Activated naive CD8-positive, alpha-beta T cell treated with anti-CD3 and anti-CD28 coated beads, Interleukin-2, amount 10 ng/mL, durations not matched to agents 7 days and 5 days (primary cell): Measurements from ENCODE around the gene GPR108. TPM values are rescaled to one million over a fixed set of nuclear protein-coding genes. Genes with fewer than 3 reads are reported as not detected.
A peak's percentile ranks its signal among the peaks of the same experiment; 100 is the strongest.
"Not testable (repeated sequence)": the region's sequence is repeated elsewhere in the genome, so short reads cannot be mapped to it uniquely, and the experiment has no call there.

Experiments
- ATAC-seq: fragments of 150-1000 bp; cut with Tn5 transposase; one replicate; pipeline ENCODE4 v1.10.0; 2021; ENCODE audit warnings: low read depth, moderate library complexity
- POLR2A ChIA-PET: fragments of 350-600 bp; sonication (Branson Sonifier 250); formaldehyde crosslinking; loops from one replicate; lab custom pipeline; 2021; ENCODE audit warnings: antibody characterized with exemption; lab: Charles Lee
- DNase-seq: peaks from one replicate; pipeline ENCODE4 v3.0.0; 2021
- H3K27ac Mint-ChIP-seq: one replicate; pipeline ENCODE4 v1.8.0; 2022; ENCODE audit warnings: mild to moderate bottlenecking, mixed read lengths
- H3K27me3 Mint-ChIP-seq: one replicate; pipeline ENCODE4 v1.8.0; 2022; ENCODE audit warnings: mild to moderate bottlenecking, moderate library complexity, mixed read lengths
- H3K36me3 Mint-ChIP-seq: one replicate; pipeline ENCODE4 v1.8.0; 2021; ENCODE audit warnings: mild to moderate bottlenecking, mixed read lengths
- H3K4me1 Mint-ChIP-seq: one replicate; pipeline ENCODE4 v1.8.0; 2021; ENCODE audit warnings: mixed read lengths
- H3K4me3 Mint-ChIP-seq: one replicate; pipeline ENCODE4 v1.8.0; 2022; ENCODE audit warnings: mild to moderate bottlenecking, moderate library complexity, mixed read lengths
- H3K9me3 Mint-ChIP-seq: one replicate; pipeline ENCODE4 v1.8.0; 2021; ENCODE audit warnings: mixed read lengths
- total RNA-seq, 2 experiments: library from RNA; stranded (reverse); gene quantifications; one replicate each; pipeline ENCODE4 v1.2.3, GENCODE V29; 2021

Gene GPR108
- total RNA-seq, 2 experiments from 2014 or later, result 82.8 to 91.7 TPM

GRCh38 chr19:6753178-6754031 is 16.0 kb upstream of the GPR108 start:
- H3K36me3 Mint-ChIP-seq, result peaks cover 21% of the 10 kb centered on the region
- H3K4me3 Mint-ChIP-seq, result peak overlapping the region; percentile 79
- H3K9me3 Mint-ChIP-seq, result no peaks in the 10 kb centered on the region
- POLR2A ChIA-PET, result interaction anchor here (1.2 kb wide), 1 partner anchor 9 kb away, joined by 3 read pairs; no protein-coding TSS in a partner anchor
- no peaks in the 10 kb centered on the region for H3K27me3 Mint-ChIP-seq
- peaks cover 15% of the 10 kb centered on the region for H3K4me1 Mint-ChIP-seq
- peak; percentile 81 for DNase-seq
- peak overlapping the region; percentile 82 for H3K27ac Mint-ChIP-seq
- peak; percentile 89 for ATAC-seq

- ATAC-seq (no peak), DNase-seq (no peak)
- H3K36me3 Mint-ChIP-seq, result peaks cover 24% of the 10 kb centered on the region
- peak overlapping the region; percentile 79 for H3K4me3 Mint-ChIP-seq
- H3K9me3 Mint-ChIP-seq, result no peaks in the 10 kb centered on the region
- H3K27me3 Mint-ChIP-seq, result no peaks in the 10 kb centered on the region
- POLR2A ChIA-PET, result interaction anchor here (0.7 kb wide), 1 partner anchor 811 kb away, joined by 4 read pairs; no protein-coding TSS in a partner anchor
- peak overlapping the region; percentile 82 for H3K27ac Mint-ChIP-seq
- H3K4me1 Mint-ChIP-seq, result peaks cover 14% of the 10 kb centered on the region
These were observed 15.1 kb upstream of the GPR108 start for GRCh38 chr19:6752256-6753177.

DNA sequence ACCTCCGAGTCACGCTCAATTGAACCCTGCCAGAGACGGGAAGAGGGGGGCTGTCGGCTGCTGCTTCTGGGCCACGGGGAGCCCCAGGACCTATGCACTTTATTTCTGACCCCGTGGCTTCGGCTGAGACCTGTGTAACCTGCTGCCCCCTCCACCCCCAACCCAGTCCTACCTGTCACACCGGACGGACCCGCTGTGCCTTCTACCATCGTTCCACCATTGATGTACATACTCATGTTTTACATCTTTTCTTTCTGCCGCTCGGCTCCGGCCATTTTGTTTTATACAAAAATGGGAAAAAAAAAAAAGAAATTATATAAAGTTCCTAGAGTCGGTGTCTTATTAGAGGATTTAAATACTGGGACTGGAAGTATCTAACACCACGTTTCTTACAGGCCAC is 13.8 kb upstream of the GPR108 start:
- no peak overlapping the region for H3K4me3 Mint-ChIP-seq
- ATAC-seq (no peak), DNase-seq (no peak)
- no peaks in the 10 kb centered on the region for H3K27me3 Mint-ChIP-seq
- POLR2A ChIA-PET, result no interaction called here
- H3K27ac Mint-ChIP-seq, result no peak overlapping the region
- no peaks in the 10 kb centered on the region for H3K9me3 Mint-ChIP-seq
- peaks cover 29% of the 10 kb centered on the region for H3K36me3 Mint-ChIP-seq
- peaks cover 10% of the 10 kb centered on the region for H3K4me1 Mint-ChIP-seq

DNA sequence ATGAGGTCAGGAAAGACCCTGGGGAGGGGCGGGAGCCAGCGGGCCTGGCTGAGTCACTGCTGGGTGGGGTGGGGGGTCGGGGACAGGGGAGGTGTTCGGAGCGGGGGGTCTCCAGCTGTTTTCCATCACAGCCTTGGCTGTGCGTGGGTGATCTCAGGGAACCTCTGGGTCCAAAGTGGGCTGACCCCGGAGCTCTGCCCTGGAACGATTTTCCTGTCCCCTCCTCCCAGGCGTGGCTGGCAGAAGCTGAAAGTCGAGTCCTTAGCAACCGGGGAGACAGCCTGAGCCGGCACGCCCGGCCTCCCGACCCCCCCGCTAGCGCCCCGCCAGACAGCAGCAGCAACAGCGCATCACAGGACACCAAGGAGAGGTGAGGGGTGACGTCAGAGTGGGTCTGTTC is 12.7 kb upstream of the GPR108 start:
- DNase-seq, result no peak
- Mint-ChIP-seq H3K4me3 (no peak overlapping the region), H3K27me3 (no peaks in the 10 kb centered on the region), H3K4me1 (peaks cover 10% of the 10 kb centered on the region), H3K9me3 (no peaks in the 10 kb centered on the region), H3K27ac (no peak overlapping the region), H3K36me3 (peaks cover 34% of the 10 kb centered on the region)
- POLR2A ChIA-PET, result interaction anchor here (0.6 kb wide), 1 partner anchor 345 kb away, joined by 4 read pairs; no protein-coding TSS in a partner anchor
- no peak for ATAC-seq

- H3K4me3 Mint-ChIP-seq, H3K9me3 Mint-ChIP-seq, DNase-seq, H3K27me3 Mint-ChIP-seq, H3K4me1 Mint-ChIP-seq, POLR2A ChIA-PET, H3K27ac Mint-ChIP-seq, ATAC-seq: not testable (repeated sequence)
- H3K36me3 Mint-ChIP-seq, result peaks cover 24% of the 10 kb centered on the region
These were observed 11.2 kb upstream of the GPR108 start for GRCh38 chr19:6748543-6748942.

GRCh38 chr19:6745965-6746364 is 8.6 kb upstream of the GPR108 start:
- POLR2A ChIA-PET, result no interaction called here

GRCh38 chr19:6744381-6745301 is 7.3 kb upstream of the GPR108 start:
- Mint-ChIP-seq H3K9me3 (no peaks in the 10 kb centered on the region), H3K36me3 (peaks cover 16% of the 10 kb centered on the region), H3K4me3 (no peak overlapping the region), H3K4me1 (peaks cover 3% of the 10 kb centered on the region), H3K27me3 (no peaks in the 10 kb centered on the region), H3K27ac (no peak overlapping the region)
- POLR2A ChIA-PET, result interaction anchor here (1.0 kb wide), 1 partner anchor 9 kb away, joined by 3 read pairs; no protein-coding TSS in a partner anchor
- ATAC-seq, result no peak
- DNase-seq, result no peak

More at GRCh38 chr19:6745965-6746364, 8.6 kb upstream of the GPR108 start:
- no peaks in the 10 kb centered on the region for H3K9me3 Mint-ChIP-seq
- H3K4me1 Mint-ChIP-seq, result peaks cover 2% of the 10 kb centered on the region
- no peaks in the 10 kb centered on the region for H3K27me3 Mint-ChIP-seq
- DNase-seq, result no peak
- H3K4me3 Mint-ChIP-seq, result no peak overlapping the region
- ATAC-seq, result no peak
- peaks cover 19% of the 10 kb centered on the region for H3K36me3 Mint-ChIP-seq
- no peak overlapping the region for H3K27ac Mint-ChIP-seq

DNA sequence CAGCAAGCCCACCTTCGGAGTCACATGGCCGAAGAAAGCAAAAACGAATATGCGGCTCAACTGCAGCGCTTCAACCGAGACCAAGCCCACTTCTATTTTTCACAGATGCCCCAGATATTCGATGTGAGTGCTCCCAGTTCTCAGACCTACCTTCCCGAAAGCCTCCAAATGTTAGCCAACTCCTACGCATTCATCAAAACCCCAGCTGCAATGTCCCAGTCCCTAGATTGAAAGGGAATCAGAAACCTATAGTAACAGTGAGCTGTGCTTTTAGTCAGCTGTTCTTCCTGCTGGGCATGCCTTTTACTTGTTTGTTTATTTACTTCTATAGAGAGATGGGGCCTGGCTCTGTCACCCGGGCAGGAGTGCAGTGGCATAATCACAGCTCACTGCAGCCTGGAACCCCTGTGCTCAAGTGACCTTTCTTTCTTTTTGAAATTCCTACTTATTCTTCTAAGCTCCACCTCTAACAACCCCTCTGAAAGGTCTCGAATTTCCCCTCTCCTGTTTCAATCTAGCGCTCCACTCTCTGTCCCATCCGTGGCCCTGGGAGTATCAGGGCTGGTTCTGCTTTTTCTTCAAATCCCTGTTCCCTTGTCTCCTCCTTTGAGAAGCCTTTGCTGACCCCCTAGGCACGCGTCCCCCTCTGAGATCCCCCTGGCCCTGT is 6.5 kb upstream of the GPR108 start:
- ATAC-seq (no peak), DNase-seq (no peak)
- peaks cover 16% of the 10 kb centered on the region for H3K36me3 Mint-ChIP-seq
- H3K4me3 Mint-ChIP-seq, result no peak overlapping the region
- H3K4me1 Mint-ChIP-seq, result peaks cover 8% of the 10 kb centered on the region
- POLR2A ChIA-PET, result interaction anchor here (1.0 kb wide), 1 partner anchor 10 kb away, joined by 3 read pairs; no protein-coding TSS in a partner anchor
- H3K9me3 Mint-ChIP-seq, result no peaks in the 10 kb centered on the region
- no peak overlapping the region for H3K27ac Mint-ChIP-seq
- H3K27me3 Mint-ChIP-seq, result no peaks in the 10 kb centered on the region

GRCh38 chr19:6743066-6743465 is 5.7 kb upstream of the GPR108 start:
- H3K4me3 Mint-ChIP-seq, result no peak overlapping the region

DNA sequence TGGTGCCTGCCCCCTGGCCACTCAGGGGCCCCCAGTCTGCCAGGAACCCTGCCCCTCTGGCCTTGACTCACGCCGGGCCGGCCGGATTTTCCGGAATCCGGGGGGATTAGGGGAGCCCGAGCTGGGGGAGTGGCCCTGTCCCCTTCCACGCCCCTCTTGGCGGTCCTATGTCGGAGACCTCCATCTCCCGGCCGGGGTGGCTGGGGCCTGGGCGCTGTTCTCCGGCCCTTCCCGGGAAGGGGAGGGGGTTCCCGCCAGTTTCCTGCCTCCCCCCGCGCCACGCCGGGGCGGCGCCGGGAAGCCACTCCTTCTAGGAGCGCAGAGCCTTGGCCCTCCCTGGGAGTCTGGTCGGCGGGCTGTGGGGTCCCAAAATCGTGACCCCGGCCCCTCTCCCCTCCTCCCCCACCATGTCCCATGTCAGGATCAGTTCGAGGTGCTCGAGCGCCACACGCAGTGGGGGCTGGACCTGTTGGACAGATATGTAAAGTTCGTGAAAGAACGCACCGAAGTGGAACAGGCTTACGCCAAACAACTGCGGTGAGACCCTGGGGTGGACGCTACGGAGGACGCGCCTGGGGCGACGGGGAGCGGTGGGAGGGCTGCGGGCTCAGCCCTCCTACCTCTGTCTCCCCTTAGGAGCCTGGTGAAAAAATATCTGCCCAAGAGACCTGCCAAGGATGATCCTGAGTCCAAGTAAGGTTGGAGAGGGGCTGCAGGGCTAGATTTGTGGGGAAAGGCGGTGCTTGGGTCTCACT is 3.4 kb upstream of the GPR108 start:
- peak overlapping the region; percentile 98 for H3K4me3 Mint-ChIP-seq
- POLR2A ChIA-PET, result interaction anchor here (0.6 to 1.9 kb wide), 3 partner anchors 60 to 120 kb away, joined by 3 to 9 read pairs (median 3); no protein-coding TSS in a partner anchor
- DNase-seq, result no peak
- H3K36me3 Mint-ChIP-seq, result peaks cover 11% of the 10 kb centered on the region
- H3K27ac Mint-ChIP-seq, result peak overlapping the region; percentile 36
- H3K9me3 Mint-ChIP-seq, result no peaks in the 10 kb centered on the region
- no peak for ATAC-seq
- no peaks in the 10 kb centered on the region for H3K27me3 Mint-ChIP-seq
- peaks cover 24% of the 10 kb centered on the region for H3K4me1 Mint-ChIP-seq

More at GRCh38 chr19:6743066-6743465, 5.7 kb upstream of the GPR108 start:
- no peaks in the 10 kb centered on the region for H3K27me3 Mint-ChIP-seq
- peaks cover 16% of the 10 kb centered on the region for H3K4me1 Mint-ChIP-seq
- no peaks in the 10 kb centered on the region for H3K9me3 Mint-ChIP-seq
- ATAC-seq, result no peak
- H3K36me3 Mint-ChIP-seq, result peaks cover 13% of the 10 kb centered on the region
- DNase-seq, result no peak
- H3K27ac Mint-ChIP-seq, result no peak overlapping the region
- POLR2A ChIA-PET, result no interaction called here

DNA sequence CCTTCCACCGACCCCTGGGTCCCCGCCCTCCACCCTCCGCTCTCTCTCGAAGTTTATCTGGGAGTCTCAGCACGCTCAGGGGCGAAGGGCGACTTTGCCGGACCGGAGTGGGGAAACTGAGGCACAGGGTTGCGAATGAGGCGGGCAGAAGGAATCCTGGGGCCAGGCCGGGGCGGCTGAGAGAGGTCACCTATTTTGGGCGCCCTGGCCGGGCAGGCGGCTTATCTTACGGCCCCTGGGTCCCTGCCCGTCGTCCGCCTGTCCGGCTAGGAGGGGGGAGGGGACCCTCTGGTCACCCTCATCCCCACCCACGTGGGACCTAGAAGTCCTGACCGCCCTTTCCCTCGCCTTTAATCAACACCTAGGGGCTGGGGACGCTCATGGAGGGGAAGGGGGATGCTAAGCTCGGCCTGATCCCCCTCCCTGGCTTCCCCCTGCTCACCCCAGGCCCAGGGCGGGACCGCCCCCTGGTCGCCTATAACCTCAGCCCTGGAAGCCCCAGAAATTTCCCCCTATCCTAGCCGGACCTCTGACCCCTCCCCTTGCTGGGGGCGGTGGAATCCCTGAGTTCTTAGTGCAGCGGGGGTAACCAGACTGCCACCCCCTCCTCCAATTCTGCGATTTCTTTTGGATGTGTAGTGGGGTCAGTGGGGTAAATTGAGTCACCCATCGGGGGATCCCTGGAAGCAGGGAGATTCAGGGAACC is 2.7 kb upstream of the GPR108 start:
- Mint-ChIP-seq H3K4me3 (peak overlapping the region; percentile 98), H3K36me3 (peaks cover 6% of the 10 kb centered on the region), H3K27me3 (no peaks in the 10 kb centered on the region), H3K4me1 (peaks cover 26% of the 10 kb centered on the region), H3K9me3 (no peaks in the 10 kb centered on the region), H3K27ac (peak overlapping the region; percentile 50)
- ATAC-seq, result no peak
- POLR2A ChIA-PET, result interaction anchor here (0.6 to 4.3 kb wide), 4 partner anchors 61 to 223 kb away, joined by 3 to 23 read pairs (median 6); no protein-coding TSS in a partner anchor
- DNase-seq, result no peak
